Thyroid gland (tissue), 4 donors: ENCODE data around the gene SLC38A2. TPM values are rescaled to one million over a fixed set of nuclear protein-coding genes. Genes with fewer than 3 reads are reported as not detected.

Experiments used
- DNase-seq, 2 donors: peaks; one replicate each; pipeline ENCODE4 v3.0.0-alpha.2; 2019
- H3K27ac ChIP-seq, 3 donors: fragments of 200-600 bp; sonication (generic); 1 replicate in 2 of 3; 2 replicates in 1 of 3; pipeline ENCODE4 v1.5.1; 2016 to 2019; ENCODE audit warnings: mild to moderate bottlenecking in 1 of 3, moderate library complexity in 1 of 3
- H3K27me3 ChIP-seq: fragments of 200-600 bp; sonication (generic); one replicate; pipeline ENCODE4 v1.5.1; 2019
- H3K36me3 ChIP-seq, 2 donors: fragments of 200-600 bp; sonication (generic); one replicate each; pipeline ENCODE4 v1.5.1; 2016 to 2019
- H3K4me1 ChIP-seq, 2 donors: fragments of 200-600 bp; sonication (generic); one replicate each; pipeline ENCODE4 v1.5.1; 2017 to 2019
- H3K4me3 ChIP-seq, 3 donors: fragments of 200-600 bp; sonication (generic); replicated peaks in 1 of 3; 1 replicate in 2 of 3; 2 replicates in 1 of 3; pipeline ENCODE4 v1.5.1; 2016; ENCODE audit warnings: mild to moderate bottlenecking in 1 of 3
- H3K9me3 ChIP-seq: fragments of 200-600 bp; sonication (generic); one replicate; pipeline ENCODE4 v1.5.1; 2017
- POLR2A ChIP-seq, 2 donors: fragments of 450-650 bp; IDR thresholded peaks; one replicate each; pipeline ENCODE4 v1.6.1; 2017; ENCODE audit warnings: antibody characterized with exemption in 2 of 2, mild to moderate bottlenecking in 2 of 2, moderate library complexity in 1 of 2
- WGBS, 2 donors: methylation state at CpG; one replicate each; pipeline ENCODE4 v1.1.5; 2017; 5-methylcytosine and 5-hydroxymethylcytosine counted together
- intact Hi-C: fragments of 100-400 bp; cut with DNase I; formaldehyde crosslinking; loops from one replicate; pipeline ENCODE4 v1.15.1; 2023
- total RNA-seq, 4 donors: library from RNA; depleted of rRNA; stranded (reverse); fragments of >200 nt; gene quantifications; one replicate each; pipeline ENCODE4 v1.2.3, GENCODE V29; 2016
- TF ChIP-seq, protein P1 (sequence below), 6 experiments: fragments of 200-600 bp in 3 of 6; fragments of 450-650 bp in 3 of 6; sonication (generic) in 3 of 6; IDR thresholded peaks; one replicate each; pipeline ENCODE4 v1.5.1; 2016 to 2019; ENCODE audit warnings: antibody characterized with exemption in 6 of 6, mild to moderate bottlenecking in 2 of 6, inconsistent platforms in 1 of 6, moderate library complexity in 1 of 6

The SLC38A2 gene
- total RNA-seq, 4 donors from 2014 or later: 210 to 460 (median 314) TPM

DNA sequence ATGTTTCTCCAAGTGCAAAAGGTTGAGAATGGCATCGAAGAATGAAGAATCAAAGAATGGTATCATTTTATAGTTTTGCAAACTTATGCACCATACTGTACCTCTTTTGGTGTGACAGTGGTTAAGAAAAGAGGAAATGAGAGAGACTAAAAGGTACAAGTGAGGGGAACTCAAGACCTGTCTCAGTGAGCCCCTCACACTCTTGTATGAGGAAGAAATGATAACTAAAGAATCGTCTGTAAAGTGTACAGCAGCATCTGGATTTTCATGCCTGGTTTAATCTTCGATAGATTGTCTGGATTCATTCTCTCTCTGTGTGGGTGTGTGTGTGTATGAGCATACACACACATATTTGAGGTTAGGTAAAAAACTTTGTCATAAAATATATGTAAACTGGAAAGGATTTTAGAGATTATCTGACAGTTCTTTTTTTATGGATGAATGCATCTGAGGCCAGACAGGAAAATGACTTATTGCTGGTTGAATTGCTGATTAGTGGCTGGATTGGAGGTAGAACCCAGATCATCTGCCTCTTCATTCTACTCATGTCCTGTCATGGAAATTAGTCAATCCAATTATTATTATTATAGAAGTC lies 16.0 kb upstream of the SLC38A2 start:
- H3K27ac ChIP-seq: peak overlapping the region in 1 of 3 donors; percentile 54
- intact Hi-C loops: no loop called here
- WGBS, 2 donors: 66 to 70% methylated on average over 3 of the region's 3 CpGs

DNA sequence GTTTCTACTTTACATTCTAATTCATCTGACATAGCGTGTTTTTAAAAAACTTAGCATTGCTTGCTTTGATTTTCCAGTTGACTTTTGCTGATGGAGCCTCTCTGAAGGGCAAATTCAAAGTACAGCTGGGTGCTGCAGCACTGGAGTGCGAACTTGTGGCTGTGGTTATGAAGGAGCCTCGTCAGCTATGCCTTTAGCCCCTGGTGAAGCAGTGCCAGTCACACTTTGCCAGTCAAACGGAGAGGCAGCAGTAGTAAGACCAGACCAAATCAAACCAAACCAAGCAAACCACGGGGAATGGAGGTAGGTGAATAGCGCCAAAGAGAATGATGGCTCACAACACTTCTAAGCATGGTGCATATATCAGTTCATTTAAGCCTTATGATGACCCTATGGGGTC lies 15.1 kb upstream of the SLC38A2 start:
- no peaks in the 10 kb centered on the region for H3K36me3 ChIP-seq
- no peak for TF ChIP-seq POLR2A (IDR thresholded peaks at IDR 0.05)
- TF ChIP-seq, protein P1, sequence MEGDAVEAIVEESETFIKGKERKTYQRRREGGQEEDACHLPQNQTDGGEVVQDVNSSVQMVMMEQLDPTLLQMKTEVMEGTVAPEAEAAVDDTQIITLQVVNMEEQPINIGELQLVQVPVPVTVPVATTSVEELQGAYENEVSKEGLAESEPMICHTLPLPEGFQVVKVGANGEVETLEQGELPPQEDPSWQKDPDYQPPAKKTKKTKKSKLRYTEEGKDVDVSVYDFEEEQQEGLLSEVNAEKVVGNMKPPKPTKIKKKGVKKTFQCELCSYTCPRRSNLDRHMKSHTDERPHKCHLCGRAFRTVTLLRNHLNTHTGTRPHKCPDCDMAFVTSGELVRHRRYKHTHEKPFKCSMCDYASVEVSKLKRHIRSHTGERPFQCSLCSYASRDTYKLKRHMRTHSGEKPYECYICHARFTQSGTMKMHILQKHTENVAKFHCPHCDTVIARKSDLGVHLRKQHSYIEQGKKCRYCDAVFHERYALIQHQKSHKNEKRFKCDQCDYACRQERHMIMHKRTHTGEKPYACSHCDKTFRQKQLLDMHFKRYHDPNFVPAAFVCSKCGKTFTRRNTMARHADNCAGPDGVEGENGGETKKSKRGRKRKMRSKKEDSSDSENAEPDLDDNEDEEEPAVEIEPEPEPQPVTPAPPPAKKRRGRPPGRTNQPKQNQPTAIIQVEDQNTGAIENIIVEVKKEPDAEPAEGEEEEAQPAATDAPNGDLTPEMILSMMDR (IDR thresholded peaks at IDR 0.05): no peak
- intact Hi-C loops: no loop called here
- peak in 1 of 2 donors; percentile 13 for DNase-seq
- 82 to 84% methylated on average over 6 of the region's 6 CpGs for WGBS, 2 donors
- no peaks in the 10 kb centered on the region for H3K9me3 ChIP-seq
- H3K4me1 ChIP-seq: peaks cover 43 to 54% of the 10 kb centered on the region in 2 donors
- H3K27me3 ChIP-seq: no peaks in the 10 kb centered on the region
- H3K4me3 ChIP-seq: no peak overlapping the region
- peak overlapping the region in 2 of 3 donors; percentile 99 for H3K27ac ChIP-seq

More for the DNA sequence above, 16.0 kb upstream of the SLC38A2 start:
- no peak for TF ChIP-seq POLR2A (IDR thresholded peaks at IDR 0.05)
- TF ChIP-seq, protein P1 (IDR thresholded peaks at IDR 0.05): no peak
- Histone ChIP-seq H3K9me3 (no peaks in the 10 kb centered on the region), H3K4me3 (no peak overlapping the region), H3K4me1 (peaks cover 43 to 54% of the 10 kb centered on the region in 2 donors), H3K36me3 (no peaks in the 10 kb centered on the region), H3K27me3 (no peaks in the 10 kb centered on the region)
- no peak for DNase-seq

DNA sequence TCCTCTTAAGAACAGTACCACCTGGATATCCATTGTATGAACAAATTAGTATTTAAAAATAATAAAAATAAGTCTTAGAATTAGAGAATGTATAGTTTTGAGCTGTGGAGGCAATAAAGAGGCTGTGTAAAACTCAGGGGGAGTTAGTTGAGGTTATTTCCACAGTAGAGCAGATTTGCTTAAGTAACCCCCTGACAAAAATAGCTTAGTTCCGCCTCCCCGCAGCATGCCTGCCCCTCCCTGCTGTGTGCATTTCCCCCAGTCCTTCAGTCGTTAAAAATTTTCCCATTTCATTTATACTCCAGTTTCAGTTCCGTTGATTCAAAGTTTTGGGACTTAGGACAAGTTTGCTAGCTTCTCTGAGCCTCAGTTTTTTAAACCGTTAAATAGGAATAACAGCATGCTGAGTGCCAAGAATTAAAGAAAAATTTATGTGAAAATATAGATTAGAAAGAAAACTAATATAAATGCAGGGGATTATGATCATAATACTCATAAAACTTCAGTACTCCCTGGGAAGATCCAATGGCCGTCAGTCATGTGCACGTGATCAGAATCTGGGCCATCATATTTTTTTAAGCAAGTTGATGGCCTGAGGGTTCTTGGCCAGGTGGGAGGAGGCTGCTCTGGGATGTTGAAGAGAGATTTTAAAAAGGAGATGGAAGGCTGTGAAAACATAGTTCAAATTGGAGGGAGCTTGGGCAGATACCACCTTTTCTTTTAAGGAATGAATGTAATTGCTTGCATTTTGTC lies 14.5 kb upstream of the SLC38A2 start:
- no peaks in the 10 kb centered on the region for H3K9me3 ChIP-seq
- peak overlapping the region; percentile 98 to 99 (median 99) for H3K27ac ChIP-seq
- H3K27me3 ChIP-seq: no peaks in the 10 kb centered on the region
- peaks cover 50 to 59% of the 10 kb centered on the region in 2 donors for H3K4me1 ChIP-seq
- TF ChIP-seq, protein P1 (IDR thresholded peaks at IDR 0.05): no peak
- TF ChIP-seq POLR2A (IDR thresholded peaks at IDR 0.05): peak in 1 of 2 donors; percentile 20
- intact Hi-C loops: no loop called here
- 20 to 24% methylated on average over 7 of the region's 7 CpGs for WGBS, 2 donors
- no peaks in the 10 kb centered on the region for H3K36me3 ChIP-seq
- no peak overlapping the region for H3K4me3 ChIP-seq
- DNase-seq: peak; percentile 30 to 38

DNA sequence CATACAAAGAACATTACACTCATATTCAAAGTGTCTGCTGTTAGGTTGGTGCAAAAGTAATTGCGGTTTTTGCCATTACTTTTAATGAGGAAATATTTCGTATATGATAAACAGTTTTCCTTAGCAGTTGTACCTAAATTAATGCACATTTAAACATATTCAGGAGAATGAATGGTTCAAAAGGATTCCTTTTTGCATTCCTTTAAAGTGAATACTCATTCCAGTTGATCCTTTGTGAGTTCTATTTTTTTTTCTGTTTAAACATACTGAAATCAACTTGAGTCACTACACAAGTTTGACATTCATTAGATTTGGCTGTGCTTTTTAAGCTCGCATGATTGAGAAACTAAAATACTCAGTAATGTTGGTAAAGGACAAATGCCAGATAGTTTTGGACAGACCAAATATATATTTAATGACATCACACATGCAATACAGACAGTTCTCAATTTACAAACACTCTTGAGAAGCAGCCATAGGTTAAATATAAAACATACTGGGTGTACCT lies 13.8 kb upstream of the SLC38A2 start:
- H3K27me3 ChIP-seq: no peaks in the 10 kb centered on the region
- intact Hi-C loops: no loop called here
- DNase-seq: no peak
- H3K9me3 ChIP-seq: no peaks in the 10 kb centered on the region
- H3K36me3 ChIP-seq: no peaks in the 10 kb centered on the region
- no peak overlapping the region for H3K4me3 ChIP-seq
- peak overlapping the region; percentile 98 to 99 (median 99) for H3K27ac ChIP-seq
- no peak for TF ChIP-seq POLR2A (IDR thresholded peaks at IDR 0.05)
- TF ChIP-seq, protein P1 (IDR thresholded peaks at IDR 0.05): no peak
- H3K4me1 ChIP-seq: peaks cover 50 to 60% of the 10 kb centered on the region in 2 donors
- WGBS, 2 donors: 46 to 52% methylated on average over 3 of the region's 3 CpGs

DNA sequence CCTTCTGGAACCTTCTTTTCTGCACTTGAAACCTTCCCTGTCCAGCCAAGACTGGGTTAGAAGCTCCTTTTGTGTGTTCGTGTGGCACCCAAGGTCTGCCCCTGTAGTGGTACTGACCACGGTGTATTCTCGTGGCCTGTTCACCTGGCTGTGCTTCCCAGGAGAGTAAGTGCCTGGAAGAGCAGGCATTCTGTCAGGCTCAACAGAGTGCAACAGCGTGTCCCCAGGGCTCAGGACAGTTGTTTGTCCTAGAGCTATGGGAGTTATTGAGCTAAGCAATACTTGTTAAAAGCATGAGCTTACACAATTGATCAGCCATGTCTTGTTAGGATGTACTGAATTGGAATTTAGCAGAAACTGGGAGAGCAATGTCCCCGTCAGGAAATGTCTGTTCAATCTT lies 12.9 kb upstream of the SLC38A2 start:
- 46 to 56% methylated on average over 5 of the region's 5 CpGs for WGBS, 2 donors
- H3K36me3 ChIP-seq: no peaks in the 10 kb centered on the region
- H3K27ac ChIP-seq: peak overlapping the region; percentile 98 to 99 (median 99)
- TF ChIP-seq, protein P1 (IDR thresholded peaks at IDR 0.05): no peak
- TF ChIP-seq POLR2A (IDR thresholded peaks at IDR 0.05): peak in 1 of 2 donors; percentile 57
- DNase-seq: peak; percentile 43 to 59
- H3K27me3 ChIP-seq: no peaks in the 10 kb centered on the region
- H3K4me1 ChIP-seq: peaks cover 43 to 53% of the 10 kb centered on the region in 2 donors
- no peak overlapping the region for H3K4me3 ChIP-seq
- H3K9me3 ChIP-seq: no peaks in the 10 kb centered on the region
- intact Hi-C loops: no loop called here
